Nephron progenitor cell (in vitro differentiated cells): ENCODE results near the gene ETHE1.

ENCODE experiments used
- DNase-seq: peaks from one replicate; pipeline ENCODE4 v3.0.0; 2021
- H3K27ac Mint-ChIP-seq: 2 replicates; pipeline ENCODE4 v1.8.0; 2021; ENCODE audit warnings: mild to moderate bottlenecking, moderate library complexity, mixed read lengths
- H3K27me3 Mint-ChIP-seq: 2 replicates; pipeline ENCODE4 v1.8.0; 2021; ENCODE audit warnings: mild to moderate bottlenecking, low read depth, mixed read lengths; ENCODE audit not compliant: poor library complexity
- H3K36me3 Mint-ChIP-seq: 2 replicates; pipeline ENCODE4 v1.8.0; 2021; ENCODE audit warnings: low read depth, mixed read lengths
- H3K4me1 Mint-ChIP-seq: 2 replicates; pipeline ENCODE4 v1.8.0; 2021; ENCODE audit warnings: mixed read lengths
- H3K4me3 Mint-ChIP-seq: 2 replicates; pipeline ENCODE4 v1.8.0; 2021; ENCODE audit warnings: mild to moderate bottlenecking, moderate library complexity, mixed read lengths
- H3K9me3 Mint-ChIP-seq: 2 replicates; pipeline ENCODE4 v1.8.0; 2021; ENCODE audit warnings: mild to moderate bottlenecking, moderate library complexity, mixed read lengths
- TF ChIP-seq, protein P1 (sequence below): fragments of 200-600 bp; sonication (generic); IDR thresholded peaks from 2 replicates; pipeline ENCODE4 v1.5.0; 2021; ENCODE audit warnings: antibody characterized with exemption

The ETHE1 gene

DNA sequence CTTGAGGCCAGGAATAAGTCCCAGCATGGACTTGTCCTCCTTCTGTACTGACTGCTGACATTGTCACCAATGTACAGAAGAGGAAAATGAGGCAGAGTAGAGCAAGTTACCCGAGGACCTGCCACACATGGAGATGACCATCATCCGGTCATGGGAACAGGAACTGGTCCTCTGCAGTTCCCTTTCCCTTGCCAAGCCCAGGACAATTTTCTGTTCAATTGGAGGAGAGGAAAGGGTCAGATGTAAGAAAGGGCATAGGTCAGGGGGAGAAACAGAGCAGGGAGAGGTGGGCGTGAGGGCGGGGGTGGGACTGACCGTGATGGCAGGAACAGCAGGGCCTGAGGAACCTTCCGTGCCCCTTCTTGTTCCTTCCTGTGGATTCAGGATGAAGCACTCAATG, 41.0 kb downstream of the ETHE1 start:
- Mint-ChIP-seq H3K4me3 (no peak overlapping the region), H3K4me1 (peaks cover 18% of the 10 kb centered on the region), H3K9me3 (no peaks in the 10 kb centered on the region), H3K27ac (no peak overlapping the region), H3K36me3 (peaks cover 6% of the 10 kb centered on the region), H3K27me3 (peaks cover 6% of the 10 kb centered on the region)
- TF ChIP-seq, protein P1, sequence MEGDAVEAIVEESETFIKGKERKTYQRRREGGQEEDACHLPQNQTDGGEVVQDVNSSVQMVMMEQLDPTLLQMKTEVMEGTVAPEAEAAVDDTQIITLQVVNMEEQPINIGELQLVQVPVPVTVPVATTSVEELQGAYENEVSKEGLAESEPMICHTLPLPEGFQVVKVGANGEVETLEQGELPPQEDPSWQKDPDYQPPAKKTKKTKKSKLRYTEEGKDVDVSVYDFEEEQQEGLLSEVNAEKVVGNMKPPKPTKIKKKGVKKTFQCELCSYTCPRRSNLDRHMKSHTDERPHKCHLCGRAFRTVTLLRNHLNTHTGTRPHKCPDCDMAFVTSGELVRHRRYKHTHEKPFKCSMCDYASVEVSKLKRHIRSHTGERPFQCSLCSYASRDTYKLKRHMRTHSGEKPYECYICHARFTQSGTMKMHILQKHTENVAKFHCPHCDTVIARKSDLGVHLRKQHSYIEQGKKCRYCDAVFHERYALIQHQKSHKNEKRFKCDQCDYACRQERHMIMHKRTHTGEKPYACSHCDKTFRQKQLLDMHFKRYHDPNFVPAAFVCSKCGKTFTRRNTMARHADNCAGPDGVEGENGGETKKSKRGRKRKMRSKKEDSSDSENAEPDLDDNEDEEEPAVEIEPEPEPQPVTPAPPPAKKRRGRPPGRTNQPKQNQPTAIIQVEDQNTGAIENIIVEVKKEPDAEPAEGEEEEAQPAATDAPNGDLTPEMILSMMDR = no peak
- no peak for DNase-seq

- H3K27ac Mint-ChIP-seq = no peak overlapping the region
- H3K36me3 Mint-ChIP-seq = peaks cover 1% of the 10 kb centered on the region
- H3K9me3 Mint-ChIP-seq = no peaks in the 10 kb centered on the region
- H3K4me1 Mint-ChIP-seq = peaks cover 5% of the 10 kb centered on the region
- TF ChIP-seq, protein P1 = no peak
- peaks cover 6% of the 10 kb centered on the region for H3K27me3 Mint-ChIP-seq
- no peak overlapping the region for H3K4me3 Mint-ChIP-seq
- no peak for DNase-seq
Measured at GRCh38 chr19:43483281-43483680, 43.7 kb downstream of the ETHE1 start.

- no peak overlapping the region for H3K4me3 Mint-ChIP-seq
- peak overlapping the region; percentile 95 for H3K27ac Mint-ChIP-seq
- peaks cover 5% of the 10 kb centered on the region for H3K4me1 Mint-ChIP-seq
- TF ChIP-seq, protein P1 = no peak
- no peaks in the 10 kb centered on the region for H3K9me3 Mint-ChIP-seq
- peaks cover 6% of the 10 kb centered on the region for H3K36me3 Mint-ChIP-seq
- DNase-seq = no peak
- peaks cover 1% of the 10 kb centered on the region for H3K27me3 Mint-ChIP-seq
Measured at GRCh38 chr19:43482193-43482592, 44.8 kb downstream of the ETHE1 start.

- Mint-ChIP-seq H3K4me1 (peaks cover 5% of the 10 kb centered on the region), H3K27me3 (no peaks in the 10 kb centered on the region), H3K9me3 (no peaks in the 10 kb centered on the region), H3K36me3 (peaks cover 10% of the 10 kb centered on the region), H3K4me3 (no peak overlapping the region), H3K27ac (peak overlapping the region; percentile 79)
- DNase-seq = no peak
- TF ChIP-seq, protein P1 = no peak
Measured at GRCh38 chr19:43481701-43482100, 45.3 kb downstream of the ETHE1 start.

- Mint-ChIP-seq H3K4me1 (peaks cover 2% of the 10 kb centered on the region), H3K27ac (no peak overlapping the region)
- TF ChIP-seq, protein P1 = no peak
Measured at GRCh38 chr19:43480574-43480973, 46.4 kb downstream of the ETHE1 start.

GRCh38 chr19:43479961-43480561, 46.9 kb downstream of the ETHE1 start:
- Mint-ChIP-seq H3K4me1 (peaks cover 7% of the 10 kb centered on the region), H3K4me3 (no peak overlapping the region), H3K27ac (no peak overlapping the region), H3K27me3 (no peaks in the 10 kb centered on the region), H3K36me3 (peaks cover 15% of the 10 kb centered on the region), H3K9me3 (no peaks in the 10 kb centered on the region)
- TF ChIP-seq, protein P1 = no peak
- no peak for DNase-seq

More at GRCh38 chr19:43480574-43480973, 46.4 kb downstream of the ETHE1 start:
- H3K27me3 Mint-ChIP-seq = no peaks in the 10 kb centered on the region
- no peak for DNase-seq
- no peaks in the 10 kb centered on the region for H3K9me3 Mint-ChIP-seq
- no peak overlapping the region for H3K4me3 Mint-ChIP-seq
- peaks cover 11% of the 10 kb centered on the region for H3K36me3 Mint-ChIP-seq
